ENCODE results near the gene RTN4RL1. TPM values are rescaled to one million over a fixed set of nuclear protein-coding genes. Genes with fewer than 3 reads are reported as not detected.

RTN4RL1 gene
- total RNA-seq, 6 experiments from 2014 or later: 0.54 to 2.6 (median 1.4) TPM

GRCh38 chr17:1997289-1997926 is 27.7 kb downstream of the RTN4RL1 start:
- Histone ChIP-seq H3K4me3 (peak overlapping the region; percentile 60 to 78 (median 77)), H3K36me3 (no peaks in the 10 kb centered on the region), H3K9me3 (no peaks in the 10 kb centered on the region), H3K4me1 (peaks cover 0 to 52% (median 21%) of the 10 kb centered on the region in 4 donors), H3K27ac (peak overlapping the region; percentile 49 to 77 (median 70)), H3K27me3 (no peaks in the 10 kb centered on the region)
- DNase-seq (peak in 1 of 3 donors; percentile 74), ATAC-seq (peak; percentile 45 to 57 (median 51))
- WGBS (ENCODE audit: insufficient coverage, low coverage, low lambda C conversion rate, missing lambda C conversion rate): 46% methylated on average over 8 of the region's 22 CpGs
- intact Hi-C loops (cut with DNase I): no loop called here
- TF ChIP-seq CTCF (IDR thresholded peaks at IDR 0.05): peak in 1 of 4 donors; percentile 19
- TF ChIP-seq POLR2A (IDR thresholded peaks at IDR 0.05): peak; percentile 43

GRCh38 chr17:1996800-1997288 is 28.3 kb downstream of the RTN4RL1 start:
- peak overlapping the region in 2 of 3 donors; percentile 22 to 77 for H3K4me3 ChIP-seq
- H3K4me1 ChIP-seq: peaks cover 0 to 52% (median 21%) of the 10 kb centered on the region in 4 donors
- H3K27ac ChIP-seq: peak overlapping the region; percentile 6 to 57 (median 9)
- DNase-seq (no peak), ATAC-seq (no peak)
- intact Hi-C loops (cut with DNase I): no loop called here
- no peaks in the 10 kb centered on the region for H3K36me3 ChIP-seq
- H3K9me3 ChIP-seq: no peaks in the 10 kb centered on the region
- H3K27me3 ChIP-seq: no peaks in the 10 kb centered on the region
- 35% methylated on average over 8 of the region's 9 CpGs for WGBS (ENCODE audit: insufficient coverage, low coverage, low lambda C conversion rate, missing lambda C conversion rate)
- TF ChIP-seq POLR2A (IDR thresholded peaks at IDR 0.05): no peak
- no peak for TF ChIP-seq CTCF (IDR thresholded peaks at IDR 0.05)

GRCh38 chr17:1995907-1996799 is 29.0 kb downstream of the RTN4RL1 start:
- TF ChIP-seq CTCF (IDR thresholded peaks at IDR 0.05) (no peak), POLR2A (IDR thresholded peaks at IDR 0.05) (no peak)
- Histone ChIP-seq H3K4me3 (peak overlapping the region; percentile 22 to 77 (median 34)), H3K27me3 (no peaks in the 10 kb centered on the region), H3K9me3 (no peaks in the 10 kb centered on the region), H3K4me1 (peaks cover 0 to 52% (median 21%) of the 10 kb centered on the region in 4 donors), H3K27ac (peak overlapping the region; percentile 9 to 57 (median 13)), H3K36me3 (no peaks in the 10 kb centered on the region)
- WGBS (ENCODE audit: insufficient coverage, low coverage, low lambda C conversion rate, missing lambda C conversion rate): 6% methylated on average over 8 of the region's 14 CpGs
- intact Hi-C loops (cut with DNase I): no loop called here
- peak in 1 of 4 donors; percentile 2 for ATAC-seq
- peak in 1 of 3 donors; percentile 36 for DNase-seq

- ATAC-seq (peak; percentile 2 to 43 (median 26)), DNase-seq (no peak)
- TF ChIP-seq POLR2A (IDR thresholded peaks at IDR 0.05) (no peak), CTCF (IDR thresholded peaks at IDR 0.05) (no peak)
- H3K4me1 ChIP-seq: peaks cover 0 to 47% (median 17%) of the 10 kb centered on the region in 4 donors
- no peaks in the 10 kb centered on the region for H3K36me3 ChIP-seq
- no peaks in the 10 kb centered on the region for H3K9me3 ChIP-seq
- peak overlapping the region; percentile 9 to 57 (median 13) for H3K27ac ChIP-seq
- 46% methylated on average over 15 of the region's 16 CpGs for WGBS (ENCODE audit: insufficient coverage, low coverage, low lambda C conversion rate, missing lambda C conversion rate)
- intact Hi-C loops (cut with DNase I): no loop called here
- H3K27me3 ChIP-seq: no peaks in the 10 kb centered on the region
- H3K4me3 ChIP-seq: peak overlapping the region; percentile 22 to 77 (median 34)
Measured at GRCh38 chr17:1995321-1995892, 29.7 kb downstream of the RTN4RL1 start.

All from right lobe of liver (tissue), 6 donors.